Measurements from ENCODE around the gene IFI16.

DNA sequence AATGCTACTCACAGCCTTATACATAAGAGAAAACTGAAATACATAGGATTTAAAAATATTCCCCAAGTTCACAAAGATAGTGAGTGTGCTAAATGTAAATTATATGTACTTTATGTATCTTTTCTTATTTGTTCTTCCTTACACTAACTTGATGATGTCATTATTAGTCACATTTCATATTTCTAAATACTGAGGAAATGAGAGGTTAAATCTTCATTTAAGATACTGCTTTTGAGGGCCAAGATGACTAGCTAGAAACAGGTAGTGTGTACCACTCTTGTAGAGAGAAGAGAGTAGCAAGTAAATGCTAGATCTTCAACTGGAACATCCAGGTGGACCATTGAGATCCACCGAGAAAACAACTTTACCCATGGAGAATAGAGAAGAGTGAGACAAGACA is 48.5 kb upstream of the IFI16 start:
- TF ChIP-seq YY1 (IDR thresholded peaks at IDR 0.05; ENCODE audit: insufficient read depth, insufficient read length) (no peak), ZNF274 (IDR thresholded peaks at IDR 0.05; ENCODE audit: low read depth, low read length) (no peak)

All from NT2/D1 (cell line).